Stimulated activated CD8-positive, alpha-beta memory T cell treated with anti-CD3 and anti-CD28 coated beads, Interleukin-12 subunit alpha, Interleukin-12 subunit beta, amount 100 ng/mL, for 24 hours (primary cell): ENCODE measurements around the gene ASAP3.

Source experiments
- DNase-seq: peaks from one replicate; pipeline ENCODE4 v3.0.0-alpha.2; 2020; ENCODE audit errors: extremely low read depth

ASAP3 gene

GRCh38 chr1:23423415-23424292, 60.3 kb downstream of the ASAP3 start:
- no peak for DNase-seq

DNA sequence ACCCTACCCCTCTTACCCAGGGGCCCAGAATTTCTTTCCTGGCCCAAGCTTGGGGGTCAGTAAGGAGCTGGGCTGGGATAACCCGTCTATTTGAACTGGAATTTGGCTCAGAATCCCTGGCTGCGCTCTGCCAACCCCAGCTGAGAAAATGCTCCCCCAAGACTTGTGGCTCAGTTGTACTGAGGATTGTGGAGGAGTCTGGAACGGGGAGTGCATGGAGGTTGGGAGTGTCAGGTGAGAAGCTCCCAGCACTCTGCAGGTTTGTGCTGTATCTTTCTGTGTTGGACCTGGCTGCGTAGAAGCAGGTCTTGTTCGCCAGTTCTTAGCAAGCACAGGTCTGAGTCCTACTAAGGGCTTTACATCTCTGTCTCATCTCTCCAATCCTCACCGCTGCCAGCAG, 61.0 kb downstream of the ASAP3 start:
- DNase-seq, result no peak

DNA sequence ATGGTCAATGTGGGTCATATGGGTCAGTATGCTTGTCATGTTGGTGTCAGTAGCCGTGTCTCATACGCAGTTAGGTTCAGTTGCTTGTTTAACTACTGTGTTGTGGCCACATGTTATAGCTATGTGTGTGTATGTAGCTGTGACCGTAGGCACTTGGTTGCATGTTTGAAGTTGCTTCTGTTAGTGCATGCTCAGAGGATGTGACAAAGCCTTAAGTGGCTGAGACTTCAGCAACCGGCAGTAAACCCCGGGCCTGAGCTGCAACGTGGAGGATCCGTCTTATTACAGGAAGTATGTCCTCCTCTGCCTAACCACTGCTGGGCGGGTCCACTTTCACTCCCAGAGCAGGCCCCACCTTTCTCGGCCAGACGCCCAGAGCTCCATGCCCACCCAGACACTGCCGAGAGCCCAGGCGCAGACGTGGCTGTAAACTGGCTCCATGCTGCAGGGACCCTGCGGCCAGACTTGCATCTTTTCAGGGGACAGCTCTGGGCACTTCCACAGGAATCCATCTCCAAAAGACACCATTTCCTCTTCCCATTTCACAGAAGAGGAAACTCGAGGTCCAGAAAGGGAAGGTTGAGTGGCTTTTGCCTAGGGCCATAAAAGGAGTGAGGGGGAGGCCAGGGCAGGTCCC, 61.6 kb downstream of the ASAP3 start:
- no peak for DNase-seq

DNA sequence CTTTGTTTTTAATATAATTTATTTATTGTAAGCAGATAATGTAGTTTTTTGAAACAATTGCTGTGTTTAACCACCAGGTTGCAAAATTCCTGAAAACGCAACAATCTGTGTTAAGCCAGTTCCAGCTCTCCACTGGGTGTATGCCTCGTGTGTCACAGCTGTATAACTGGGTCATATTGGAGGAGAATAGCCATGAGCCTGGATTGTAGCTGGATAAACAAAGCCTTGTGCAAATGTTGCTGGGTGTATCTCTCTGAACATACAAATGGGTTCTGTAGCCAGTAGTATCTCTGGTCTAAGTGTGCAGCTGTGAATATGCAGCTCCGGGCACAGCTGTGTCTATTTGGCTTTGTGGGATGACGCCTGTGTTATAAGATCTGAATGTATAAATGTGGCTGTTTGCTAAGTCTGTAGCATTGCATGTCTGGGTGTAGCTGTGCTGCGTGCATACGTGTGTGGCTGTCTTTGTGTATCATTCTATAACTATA, 62.2 kb downstream of the ASAP3 start:
- no peak for DNase-seq

- DNase-seq, result no peak
Measured at GRCh38 chr1:23421343-23421742, 62.6 kb downstream of the ASAP3 start.

DNA sequence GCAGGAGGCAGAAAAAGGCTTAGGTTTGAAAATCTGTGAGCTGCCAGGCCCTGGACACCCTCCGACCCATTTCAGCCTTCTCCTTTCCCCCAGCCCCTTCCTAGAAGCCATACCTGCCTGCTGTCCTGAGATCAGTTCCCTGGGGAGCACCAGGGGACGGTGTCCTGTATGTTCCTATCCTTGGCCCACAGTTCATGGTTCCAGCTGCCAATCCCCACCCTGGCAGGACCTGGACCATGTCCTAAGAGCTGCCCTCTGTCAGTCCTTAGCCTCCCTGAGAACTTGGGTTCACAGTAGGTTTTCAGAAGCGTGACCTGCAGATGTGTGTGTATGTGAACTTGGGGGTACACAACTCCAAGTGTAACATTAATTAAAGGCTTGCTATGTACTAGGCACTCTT, 63.2 kb downstream of the ASAP3 start:
- no peak for DNase-seq

GRCh38 chr1:23419180-23419579, 64.8 kb downstream of the ASAP3 start:
- DNase-seq, result no peak

GRCh38 chr1:23417570-23417969, 66.4 kb downstream of the ASAP3 start:
- no peak for DNase-seq

GRCh38 chr1:23416964-23417363, 67.0 kb downstream of the ASAP3 start:
- no peak for DNase-seq

GRCh38 chr1:23408797-23409290, 75.1 kb downstream of the ASAP3 start:
- no peak for DNase-seq

GRCh38 chr1:23407016-23407630, 76.9 kb downstream of the ASAP3 start:
- DNase-seq, result no peak

DNA sequence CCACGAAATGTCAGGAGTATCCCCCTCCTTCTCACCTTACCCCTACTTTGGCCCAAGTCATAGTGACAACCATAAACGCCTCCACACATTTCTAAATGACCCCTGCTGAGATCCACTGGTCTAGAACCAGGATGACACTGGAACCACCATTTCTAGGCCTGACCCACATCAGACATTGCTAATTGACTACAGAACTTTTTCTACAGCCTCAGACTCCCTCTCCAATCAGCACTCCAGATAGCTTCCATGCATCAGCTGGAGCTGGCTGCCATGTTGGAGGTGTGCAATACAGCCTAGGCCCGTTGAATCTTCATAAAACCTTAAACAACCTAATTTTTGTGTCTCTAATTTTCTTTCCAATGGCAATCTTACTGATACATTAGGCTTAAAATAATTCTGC, 78.0 kb downstream of the ASAP3 start:
- DNase-seq, result no peak

GRCh38 chr1:23403735-23404486, 80.1 kb downstream of the ASAP3 start:
- DNase-seq, result peak; percentile 58

GRCh38 chr1:23403355-23403734, 80.6 kb downstream of the ASAP3 start:
- DNase-seq, result no peak

DNA sequence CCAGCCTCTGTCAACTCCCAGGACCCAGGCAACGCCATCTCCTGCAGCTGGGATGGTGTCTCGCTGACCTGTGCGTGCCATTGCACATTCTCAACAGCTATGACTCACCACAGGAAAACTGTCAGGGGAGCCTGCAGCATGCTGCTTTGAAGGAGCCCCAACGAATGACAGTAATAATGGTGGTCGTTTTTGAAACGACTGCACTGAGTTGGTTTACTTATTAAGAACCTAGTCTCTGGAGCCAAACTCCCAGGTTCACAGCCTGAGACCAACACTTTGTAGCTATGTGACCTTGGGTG, 81.0 kb downstream of the ASAP3 start:
- DNase-seq, result no peak

- no peak for DNase-seq
Measured at GRCh38 chr1:23402286-23403037, 81.5 kb downstream of the ASAP3 start.

- DNase-seq, result no peak
Measured at GRCh38 chr1:23401313-23401712, 82.7 kb downstream of the ASAP3 start.

GRCh38 chr1:23400324-23401114, 83.5 kb downstream of the ASAP3 start:
- DNase-seq, result no peak

GRCh38 chr1:23399229-23399628, 84.8 kb downstream of the ASAP3 start:
- DNase-seq, result no peak

- DNase-seq, result no peak
Measured at GRCh38 chr1:23397908-23398307, 86.1 kb downstream of the ASAP3 start.

- DNase-seq, result no peak
Measured at GRCh38 chr1:23396380-23396779, 87.6 kb downstream of the ASAP3 start.
